K562 (cell line): ENCODE measurements around the gene ZNF581. TPM values are rescaled to one million over a fixed set of nuclear protein-coding genes. Genes with fewer than 3 reads are reported as not detected.
A peak's percentile ranks its signal among the peaks of the same experiment; 100 is the strongest.

ENCODE experiments used
- ATAC-seq: fragments of 200-7000 bp; cut with Tn5 transposase; 3 replicates; pipeline ENCODE4 v1.9.1; 2020; ENCODE audit warnings: moderate library complexity
- BruUV-seq: library from RNA; stranded (reverse); fragments of 400-500 nt; replicated peaks from 2 replicates; lab custom pipeline; 2021; lab: Mats Ljungman, UMichigan
- CTCF ChIA-PET: fragments of 300-600 bp; formaldehyde crosslinking; extraction: SDS; loops from one replicate; lab custom pipeline; 2021; ENCODE audit warnings: low intra/inter-chr PET ratio; lab: Yijun Ruan, JAX
- POLR2A ChIA-PET: fragments of 300-600, 350-650 bp; sonication (Branson Sonifier 250); formaldehyde crosslinking; extraction: SDS; loops from one replicate; lab custom pipeline; 2021; ENCODE audit warnings: antibody characterized with exemption, inconsistent platforms; lab: Yijun Ruan, JAX
- DNase-seq, 4 experiments: peaks; one replicate each; pipeline versions ENCODE4 v3.0.0 to v3.0.0-alpha.2; 2011 to 2018; ENCODE audit warnings: low spot score in 3 of 4, mixed read lengths in 3 of 4; ENCODE audit errors: extremely low read depth in 1 of 4
- FAIRE-seq: peaks from 2 replicates; lab custom pipeline; 2011; peaks lifted over from hg19 to GRCh38; lab: Jason Lieb, UNC
- H2AFZ ChIP-seq: 2 replicates; pipeline ENCODE4 v1.6.0; 2011; ENCODE audit warnings: low read depth, low read length, control low read depth, inconsistent platforms
- H3K27ac ChIP-seq: fragments of 200-600 bp; 3 replicates; pipeline ENCODE4 v1.8.0; 2011; ENCODE audit warnings: low read depth, mild to moderate bottlenecking, control low read depth, inconsistent platforms, low read length, moderate library complexity, mixed read lengths; ENCODE audit errors: extremely low read depth
- H3K27me3 ChIP-seq, 2 experiments: fragments of 300-600 bp in 1 of 2; 2 replicates in 1 of 2; 3 replicates in 1 of 2; pipeline versions ENCODE4 v1.6.0 to v1.8.0; 2011; ENCODE audit warnings: inconsistent platforms in 2 of 2, low read length in 2 of 2, mild to moderate bottlenecking in 1 of 2, mixed read lengths in 1 of 2, moderate library complexity in 1 of 2; ENCODE audit not compliant: control insufficient read depth in 2 of 2, insufficient read depth in 2 of 2
- H3K36me3 ChIP-seq: fragments of 300-600 bp; 3 replicates; pipeline ENCODE4 v1.8.0; 2011; ENCODE audit warnings: mild to moderate bottlenecking, low read length, inconsistent platforms; ENCODE audit not compliant: control insufficient read depth, insufficient read depth
- H3K4me1 ChIP-seq, 2 experiments: fragments of 200-600 bp in 1 of 2; replicated peaks in 1 of 2; 2 replicates in 1 of 2; 3 replicates in 1 of 2; pipeline versions ENCODE4 v1.5.1 to v1.8.0; 2011; ENCODE audit warnings: inconsistent platforms in 2 of 2, low read length in 2 of 2, mild to moderate bottlenecking in 1 of 2, mixed read lengths in 1 of 2, moderate library complexity in 1 of 2; ENCODE audit not compliant: control insufficient read depth in 2 of 2, insufficient read depth in 2 of 2
- H3K4me2 ChIP-seq: 2 replicates; pipeline ENCODE4 v1.6.1; 2011; ENCODE audit warnings: low read length, control low read depth, inconsistent platforms, mixed read lengths; ENCODE audit not compliant: insufficient read depth
- H3K4me3 ChIP-seq: fragments of 200-600 bp; sonication (generic), shearing (Covaris generic); 2 replicates; pipeline ENCODE4 v1.5.1; 2016; ENCODE audit warnings: control low read depth, inconsistent platforms
- H3K79me2 ChIP-seq: fragments of 200-600 bp; 3 replicates; pipeline ENCODE4 v1.8.0; 2011; ENCODE audit warnings: low read length, inconsistent platforms; ENCODE audit not compliant: control insufficient read depth, insufficient read depth
- H3K9ac ChIP-seq, 2 experiments: 2 replicates each; pipeline versions ENCODE4 v1.6.0 to v1.6.1; 2011; ENCODE audit warnings: low read depth in 2 of 2, low read length in 2 of 2, control low read depth in 1 of 2, inconsistent platforms in 1 of 2, mild to moderate bottlenecking in 1 of 2, mixed read lengths in 1 of 2; ENCODE audit not compliant: insufficient read depth in 1 of 2
- H3K9me1 ChIP-seq: one replicate; pipeline ENCODE4 v1.6.0; 2011; ENCODE audit warnings: inconsistent platforms, mild to moderate bottlenecking, low read length, moderate library complexity; ENCODE audit not compliant: control insufficient read depth, insufficient read depth
- H3K9me3 ChIP-seq: replicated peaks from 2 replicates; pipeline ENCODE4 v1.5.1; 2011; ENCODE audit warnings: low read depth, low read length, inconsistent platforms; ENCODE audit not compliant: control insufficient read depth, insufficient read depth
- H4K20me1 ChIP-seq: replicated peaks from 2 replicates; pipeline ENCODE4 v1.6.1; 2011; ENCODE audit warnings: low read length, inconsistent platforms, mixed read lengths; ENCODE audit not compliant: control insufficient read depth, insufficient read depth
- DNMT1 ChIP-seq: fragments of 450-650 bp; IDR thresholded peaks from 2 replicates; pipeline ENCODE4 v1.6.1; 2016; ENCODE audit warnings: antibody characterized with exemption, mild to moderate bottlenecking
- EP400 ChIP-seq: fragments of 450-650 bp; IDR thresholded peaks from 2 replicates; pipeline ENCODE4 v1.6.1; 2017; ENCODE audit warnings: antibody characterized with exemption, mild to moderate bottlenecking, moderate library complexity
- FIP1L1 ChIP-seq: fragments of 200-400 bp; formaldehyde crosslinking; IDR thresholded peaks from 2 replicates; pipeline ENCODE4 v1.6.1; 2018; ENCODE audit warnings: mild to moderate bottlenecking, low read depth, low read length; ENCODE audit not compliant: poor library complexity, severe bottlenecking
- HMG20B ChIP-seq: fragments of 250-450 bp; sonication (Bioruptor Pico); IDR thresholded peaks from 2 replicates; pipeline ENCODE4 v1.5.0; 2021; ENCODE audit warnings: mild to moderate bottlenecking
- HNRNPL ChIP-seq: fragments of 200-400 bp; formaldehyde crosslinking; IDR thresholded peaks from 2 replicates; pipeline ENCODE4 v1.6.1; 2017; ENCODE audit warnings: low read depth, mild to moderate bottlenecking, low read length
- KAT7 ChIP-seq: sonication (generic); formaldehyde crosslinking; IDR thresholded peaks from 2 replicates; pipeline ENCODE4 v1.8.0; 2022; ENCODE audit warnings: missing genetic modification reagents, mild to moderate bottlenecking, borderline replicate concordance
- MEF2A ChIP-seq: IDR thresholded peaks from 2 replicates; pipeline ENCODE4 v1.6.1; 2011; ENCODE audit warnings: low read depth, mild to moderate bottlenecking, low read length, moderate library complexity; ENCODE audit not compliant: control insufficient read depth
- PHF21A ChIP-seq: fragments of 450-650 bp; IDR thresholded peaks from 2 replicates; pipeline ENCODE4 v1.6.1; 2017; ENCODE audit warnings: low read depth, borderline replicate concordance
- PML ChIP-seq: IDR thresholded peaks from 2 replicates; pipeline ENCODE4 v1.6.1; 2012; ENCODE audit warnings: low read length, inconsistent platforms
- POLR2G ChIP-seq: fragments of 200-400 bp; formaldehyde crosslinking; IDR thresholded peaks from 2 replicates; pipeline ENCODE4 v1.6.1; 2017; ENCODE audit warnings: low read depth, mild to moderate bottlenecking, antibody characterized with exemption, low read length, moderate library complexity
- RBFOX2 ChIP-seq: fragments of 200-400 bp; formaldehyde crosslinking; IDR thresholded peaks from 2 replicates; pipeline ENCODE4 v1.6.1; 2017; ENCODE audit warnings: low read depth, mild to moderate bottlenecking, low read length, moderate library complexity
- SMAD4 ChIP-seq: fragments of 250-450 bp; sonication (Bioruptor Pico); conservative IDR thresholded peaks from 2 replicates; pipeline ENCODE4 v1.8.0; 2021; ENCODE audit warnings: inconsistent platforms, mild to moderate bottlenecking, moderate library complexity
- SP1 ChIP-seq: sonication (generic); formaldehyde crosslinking; IDR thresholded peaks from 2 replicates; pipeline ENCODE4 v1.8.1; 2022; ENCODE audit warnings: mild to moderate bottlenecking, missing genetic modification reagents
- STAG1 ChIP-seq: sonication (generic); formaldehyde crosslinking; IDR thresholded peaks from 2 replicates; pipeline ENCODE4 v1.5.0; 2020; ENCODE audit warnings: missing genetic modification reagents, borderline replicate concordance
- ZNF217 ChIP-seq: sonication (generic); formaldehyde crosslinking; IDR thresholded peaks from 2 replicates; pipeline ENCODE4 v1.8.0; 2022; ENCODE audit warnings: mild to moderate bottlenecking, missing genetic modification reagents
- WGBS: fragments of 100-300 bp; shearing (Covaris generic); methylation state at CpG from one replicate; pipeline ENCODE4 v1.1.6; 2016; ENCODE audit warnings: low coverage, mixed read lengths; ENCODE audit not compliant: insufficient coverage; ENCODE audit errors: missing lambda C conversion rate; 5-methylcytosine and 5-hydroxymethylcytosine counted together
- in situ Hi-C: fragments of 300-500 bp; cut with MboI; formaldehyde crosslinking; loops from 4 replicates; pipeline ENCODE4 v1.15.0; 2018; ENCODE audit warnings: inconsistent platforms, mixed read lengths
- intact Hi-C: fragments of 100-400 bp; cut with micrococcal nuclease; formaldehyde crosslinking; loops from 2 replicates; pipeline ENCODE4 v1.14.2; 2022
- polyA plus RNA-seq, 8 experiments: library from polyadenylated mRNA; depleted of rRNA in 4 of 8; stranded (reverse) in 5 of 8; unstranded in 3 of 8; fragments of >200 nt; fragmentation: Nextera tagmentation in 2 of 8; fragmentation: Illumina TruSeq in 1 of 8; extraction: Ambion mirVana in 2 of 8; extraction: Trizol in 1 of 8; gene quantifications; 2 replicates each; pipeline versions ENCODE4 v1.2.1 to v1.2.3, GENCODE V29; 2011 to 2014; ENCODE audit warnings: inconsistent platforms in 1 of 8, missing spikeins in 1 of 8
- total RNA-seq, 7 experiments: library from RNA; depleted of rRNA in 6 of 7; stranded (reverse); fragments of >200 nt in 6 of 7; fragmentation: Illumina TruSeq in 2 of 7; extraction: Trizol in 2 of 7; gene quantifications; 2 replicates each; pipeline versions ENCODE4 v1.2.1 to v1.2.3, GENCODE V29; 2011 to 2021; ENCODE audit warnings: low replicate concordance in 1 of 7
- TF ChIP-seq, protein P1 (sequence below): sonication (generic); formaldehyde crosslinking; IDR thresholded peaks from 2 replicates; pipeline ENCODE4 v1.8.0; 2022; ENCODE audit warnings: mild to moderate bottlenecking, missing genetic modification reagents

Gene ZNF581
- total and polyA plus RNA-seq, 9 of the 15 experiments (the other 6 are each of a cell fraction or from before 2014, with no cell fraction given) = 2.4 to 39.4 (median 15.4) TPM

DNA sequence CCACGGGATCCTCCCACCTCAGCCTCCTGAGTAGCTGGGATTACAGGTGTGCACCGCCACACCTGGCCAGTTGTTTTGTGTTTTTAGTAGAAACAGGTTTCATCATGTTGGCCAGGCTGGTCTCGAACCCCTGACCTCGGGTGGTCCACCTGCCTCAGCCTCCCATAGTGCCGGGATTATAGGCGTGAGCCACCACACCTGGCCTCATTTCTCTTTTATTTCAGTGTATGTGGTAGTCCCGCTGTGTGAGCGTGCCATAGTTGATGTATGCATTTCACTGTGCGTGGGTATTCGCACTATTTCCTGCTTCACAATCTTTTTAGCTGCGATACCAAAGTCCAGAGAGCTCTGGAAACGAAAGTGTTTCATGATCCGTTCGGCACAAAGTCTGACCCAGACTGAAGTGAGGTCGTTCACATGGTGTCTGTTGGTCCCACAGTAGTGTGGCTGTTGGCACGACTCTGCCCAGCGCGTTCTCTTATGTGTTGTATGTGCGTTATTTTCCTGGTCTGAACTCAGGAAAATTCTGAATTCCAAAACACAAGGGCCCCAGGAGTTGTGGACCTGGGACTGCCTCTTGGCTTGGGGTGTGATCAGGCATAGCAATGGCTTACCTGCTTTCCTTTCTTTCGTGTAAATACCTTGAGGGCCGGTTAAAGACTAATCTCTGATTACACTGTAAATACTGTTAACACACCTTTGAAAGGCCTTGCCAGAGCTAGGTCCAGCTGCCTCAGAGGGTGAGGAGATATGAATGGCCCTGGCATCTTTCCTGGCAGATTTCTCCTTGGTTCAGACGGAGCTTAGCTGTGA, 40.2 kb downstream of the ZNF581 start (continued):
- TF ChIP-seq, protein P1, sequence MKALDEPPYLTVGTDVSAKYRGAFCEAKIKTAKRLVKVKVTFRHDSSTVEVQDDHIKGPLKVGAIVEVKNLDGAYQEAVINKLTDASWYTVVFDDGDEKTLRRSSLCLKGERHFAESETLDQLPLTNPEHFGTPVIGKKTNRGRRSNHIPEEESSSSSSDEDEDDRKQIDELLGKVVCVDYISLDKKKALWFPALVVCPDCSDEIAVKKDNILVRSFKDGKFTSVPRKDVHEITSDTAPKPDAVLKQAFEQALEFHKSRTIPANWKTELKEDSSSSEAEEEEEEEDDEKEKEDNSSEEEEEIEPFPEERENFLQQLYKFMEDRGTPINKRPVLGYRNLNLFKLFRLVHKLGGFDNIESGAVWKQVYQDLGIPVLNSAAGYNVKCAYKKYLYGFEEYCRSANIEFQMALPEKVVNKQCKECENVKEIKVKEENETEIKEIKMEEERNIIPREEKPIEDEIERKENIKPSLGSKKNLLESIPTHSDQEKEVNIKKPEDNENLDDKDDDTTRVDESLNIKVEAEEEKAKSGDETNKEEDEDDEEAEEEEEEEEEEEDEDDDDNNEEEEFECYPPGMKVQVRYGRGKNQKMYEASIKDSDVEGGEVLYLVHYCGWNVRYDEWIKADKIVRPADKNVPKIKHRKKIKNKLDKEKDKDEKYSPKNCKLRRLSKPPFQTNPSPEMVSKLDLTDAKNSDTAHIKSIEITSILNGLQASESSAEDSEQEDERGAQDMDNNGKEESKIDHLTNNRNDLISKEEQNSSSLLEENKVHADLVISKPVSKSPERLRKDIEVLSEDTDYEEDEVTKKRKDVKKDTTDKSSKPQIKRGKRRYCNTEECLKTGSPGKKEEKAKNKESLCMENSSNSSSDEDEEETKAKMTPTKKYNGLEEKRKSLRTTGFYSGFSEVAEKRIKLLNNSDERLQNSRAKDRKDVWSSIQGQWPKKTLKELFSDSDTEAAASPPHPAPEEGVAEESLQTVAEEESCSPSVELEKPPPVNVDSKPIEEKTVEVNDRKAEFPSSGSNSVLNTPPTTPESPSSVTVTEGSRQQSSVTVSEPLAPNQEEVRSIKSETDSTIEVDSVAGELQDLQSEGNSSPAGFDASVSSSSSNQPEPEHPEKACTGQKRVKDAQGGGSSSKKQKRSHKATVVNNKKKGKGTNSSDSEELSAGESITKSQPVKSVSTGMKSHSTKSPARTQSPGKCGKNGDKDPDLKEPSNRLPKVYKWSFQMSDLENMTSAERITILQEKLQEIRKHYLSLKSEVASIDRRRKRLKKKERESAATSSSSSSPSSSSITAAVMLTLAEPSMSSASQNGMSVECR (CRISPR knock-in tag) = no peak
- no peak for TF ChIP-seq EP400

DNA sequence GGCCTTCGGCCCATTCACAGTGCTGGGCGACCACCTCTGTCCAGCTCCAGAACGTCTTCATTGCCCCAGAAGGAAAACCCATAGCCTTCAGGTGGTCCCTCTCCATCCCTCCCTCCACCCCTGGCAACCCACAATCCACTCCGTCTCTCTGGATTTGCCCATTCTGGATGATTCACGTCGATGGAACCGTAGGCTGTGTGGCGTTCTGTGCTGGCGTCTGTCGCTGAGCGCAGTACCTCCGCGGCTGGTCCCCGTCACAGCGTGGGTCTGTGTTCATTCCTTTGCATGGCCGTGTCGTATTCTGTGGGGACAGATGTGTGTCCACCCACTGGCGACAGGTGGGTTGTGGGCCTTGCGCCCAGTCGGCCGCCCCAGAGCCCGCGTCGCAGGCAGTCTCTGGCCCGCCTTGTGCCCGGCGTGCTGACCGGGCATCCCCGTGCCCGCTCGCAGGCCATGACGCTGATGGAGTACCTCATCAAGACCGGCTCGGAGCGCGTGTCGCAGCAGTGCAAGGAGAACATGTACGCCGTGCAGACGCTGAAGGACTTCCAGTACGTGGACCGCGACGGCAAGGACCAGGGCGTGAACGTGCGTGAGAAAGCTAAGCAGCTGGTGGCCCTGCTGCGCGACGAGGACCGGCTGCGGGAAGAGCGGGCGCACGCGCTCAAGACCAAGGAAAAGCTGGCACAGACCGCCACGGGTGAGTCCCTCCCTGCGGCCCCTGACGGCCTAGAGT, 41.7 kb downstream of the ZNF581 start:
- CTCF ChIA-PET = no interaction called here
- Histone ChIP-seq H3K79me2 (peaks cover 39% of the 10 kb centered on the region), H3K9me3 (no peaks in the 10 kb centered on the region), H2AFZ (no peak overlapping the region), H3K27ac (no peak overlapping the region), H3K4me1 (peaks cover 0 to 53% of the 10 kb centered on the region in 2 experiments; a peak in 3 of 5 replicates), H3K27me3 (no peaks in the 10 kb centered on the region), H3K9me1 (no peaks in the 10 kb centered on the region), H3K36me3 (peaks cover 86% of the 10 kb centered on the region; the same call in 2 of the 3 replicates), H3K9ac (peak overlapping the region in 1 of 2 experiments; percentile 45; a peak in 1 of 4 replicates), H3K4me3 (no peak overlapping the region), H4K20me1 (peaks cover 43% of the 10 kb centered on the region), H3K4me2 (no peak overlapping the region)
- ATAC-seq = no peak
- FAIRE-seq = no peak
- 96% methylated on average over 30 of the region's 60 CpGs for WGBS
- TF ChIP-seq MEF2A = no peak
- no peak for TF ChIP-seq STAG1
- no peak for TF ChIP-seq PML
- TF ChIP-seq SMAD4 (CRISPR knock-in tag) = no peak
- no peak for TF ChIP-seq ZNF217 (CRISPR knock-in tag)
- TF ChIP-seq PHF21A = no peak
- TF ChIP-seq SP1 (CRISPR knock-in tag) = no peak
- TF ChIP-seq DNMT1 = no peak
- peak; percentile 62 for TF ChIP-seq POLR2G
- TF ChIP-seq RBFOX2 = peak; percentile 54
- no peak for TF ChIP-seq FIP1L1
- no peak for TF ChIP-seq KAT7 (CRISPR knock-in tag)
- TF ChIP-seq HMG20B (CRISPR knock-in tag) = no peak
- 0 out of 2 replicates have a peak, but pooled peaks have one; percentile 30 for TF ChIP-seq HNRNPL
- DNase-seq = no peak
- BruUV-seq = no TSS peak
- intact Hi-C loops (no loop called here), in situ Hi-C loops (no loop called here)
- POLR2A ChIA-PET = interaction anchor here (0.5 kb wide), 1 partner anchor 45 kb away, joined by 5 read pairs; no protein-coding TSS in a partner anchor
